Peyer's patch (tissue), 4 donors: ENCODE measurements around the gene CHD9. TPM values are rescaled to one million over a fixed set of nuclear protein-coding genes. Genes with fewer than 3 reads are reported as not detected.
"Not testable (repeated sequence)": the region's sequence is repeated elsewhere in the genome, so short reads cannot be mapped to it uniquely, and the experiment has no call there.

Experiments
- DNase-seq, 3 donors: peaks; one replicate each; pipeline ENCODE4 v3.0.0-alpha.2; 2017 to 2019
- H3K27ac ChIP-seq, 4 donors: fragments of 200-600 bp; sonication (generic); one replicate each; pipeline ENCODE4 v1.5.1; 2016 to 2019
- H3K27me3 ChIP-seq, 2 donors: fragments of 200-600 bp; sonication (generic); one replicate each; pipeline ENCODE4 v1.5.1; 2019
- H3K36me3 ChIP-seq, 3 donors: fragments of 200-600 bp; sonication (generic); one replicate each; pipeline ENCODE4 v1.5.1; 2016 to 2019
- H3K4me1 ChIP-seq, 4 donors: fragments of 200-600 bp; sonication (generic); one replicate each; pipeline ENCODE4 v1.5.1; 2016 to 2019
- H3K4me3 ChIP-seq, 4 donors: fragments of 200-600 bp; sonication (generic); 1 replicate in 3 of 4; 2 replicates in 1 of 4; pipeline ENCODE4 v1.5.1; 2016 to 2019; ENCODE audit warnings: mild to moderate bottlenecking in 1 of 4
- H3K9me3 ChIP-seq, 4 donors: fragments of 200-600 bp; sonication (generic); one replicate each; pipeline ENCODE4 v1.5.1; 2016 to 2019; ENCODE audit warnings: mild to moderate bottlenecking in 1 of 4
- CTCF ChIP-seq, 6 experiments: fragments of 450-650 bp in 4 of 6; fragments of 200-600 bp in 2 of 6; sonication (generic) in 1 of 6; IDR thresholded peaks; one replicate each; pipeline ENCODE4 v1.5.1; 2017 to 2019; ENCODE audit warnings: antibody characterized with exemption in 6 of 6, mild to moderate bottlenecking in 3 of 6, moderate library complexity in 1 of 6
- POLR2A ChIP-seq, 2 donors: fragments of 450-650 bp; IDR thresholded peaks; one replicate each; pipeline ENCODE4 v1.5.1; 2017; ENCODE audit warnings: antibody characterized with exemption in 2 of 2, mild to moderate bottlenecking in 2 of 2, moderate library complexity in 2 of 2
- total RNA-seq, 4 donors: library from RNA; depleted of rRNA; stranded (reverse); fragments of >200 nt; gene quantifications; one replicate each; pipeline ENCODE4 v1.1.0, GENCODE V29; 2016

Gene CHD9
- total RNA-seq, 4 donors from 2014 or later, result 48.4 to 187 (median 79.3) TPM

GRCh38 chr16:53043986-53044601 lies 10.7 kb upstream of the CHD9 start:
- no peak for TF ChIP-seq POLR2A (IDR thresholded peaks at IDR 0.05)
- no peak for TF ChIP-seq CTCF (IDR thresholded peaks at IDR 0.05)
- Histone ChIP-seq H3K27me3 (no peaks in the 10 kb centered on the region), H3K27ac (no peak overlapping the region), H3K4me1 (peaks cover 0 to 39% (median 0%) of the 10 kb centered on the region in 4 donors), H3K36me3 (no peaks in the 10 kb centered on the region), H3K4me3 (no peak overlapping the region), H3K9me3 (no peaks in the 10 kb centered on the region)
- no peak for DNase-seq

GRCh38 chr16:53045341-53046220 lies 9.2 kb upstream of the CHD9 start:
- H3K9me3 ChIP-seq, result no peaks in the 10 kb centered on the region
- no peaks in the 10 kb centered on the region for H3K27me3 ChIP-seq
- DNase-seq, result no peak
- no peak overlapping the region for H3K4me3 ChIP-seq
- H3K27ac ChIP-seq, result peak overlapping the region in 1 of 4 donors; percentile 12
- TF ChIP-seq POLR2A (IDR thresholded peaks at IDR 0.05) (no peak), CTCF (IDR thresholded peaks at IDR 0.05) (no peak)
- H3K36me3 ChIP-seq, result no peaks in the 10 kb centered on the region
- peaks cover 0 to 45% (median 0%) of the 10 kb centered on the region in 4 donors for H3K4me1 ChIP-seq

GRCh38 chr16:53047515-53047914 lies 7.3 kb upstream of the CHD9 start:
- not testable (repeated sequence) for H3K27me3 ChIP-seq, DNase-seq, H3K4me3 ChIP-seq, H3K36me3 ChIP-seq, H3K9me3 ChIP-seq
- H3K27ac ChIP-seq, result peak overlapping the region in 1 of 4 donors; percentile 45
- H3K4me1 ChIP-seq, result peaks cover 0 to 36% (median 0%) of the 10 kb centered on the region in 4 donors

GRCh38 chr16:53048139-53048915 lies 6.5 kb upstream of the CHD9 start:
- Histone ChIP-seq H3K4me1 (peaks cover 0 to 30% (median 0%) of the 10 kb centered on the region in 4 donors), H3K4me3 (no peak overlapping the region), H3K36me3 (no peaks in the 10 kb centered on the region), H3K27ac (peak overlapping the region in 3 of 4 donors; percentile 22 to 51 (median 45)), H3K9me3 (no peaks in the 10 kb centered on the region), H3K27me3 (no peaks in the 10 kb centered on the region)
- DNase-seq, result peak in 2 of 3 donors; percentile 61 to 63
- no peak for TF ChIP-seq POLR2A (IDR thresholded peaks at IDR 0.05)
- TF ChIP-seq CTCF (IDR thresholded peaks at IDR 0.05), result no peak

GRCh38 chr16:53051255-53051654 lies 3.5 kb upstream of the CHD9 start:
- H3K27me3 ChIP-seq, H3K36me3 ChIP-seq, H3K4me3 ChIP-seq, H3K27ac ChIP-seq, H3K9me3 ChIP-seq, DNase-seq: not testable (repeated sequence)
- H3K4me1 ChIP-seq, result peaks cover 0 to 36% (median 0%) of the 10 kb centered on the region in 4 donors
